ENCODE data around the gene UBA1.

The UBA1 gene

GRCh38 chrX:47197526-47197925 is 3.9 kb downstream of the UBA1 start:
- Histone ChIP-seq H3K4me1 (peaks cover 3% of the 10 kb centered on the region), H3K27me3 (no peaks in the 10 kb centered on the region), H3K36me3 (peaks cover 52% of the 10 kb centered on the region), H3K9me3 (no peaks in the 10 kb centered on the region), H3K4me3 (ENCODE audit: low read depth, low read length) (no peak overlapping the region)
- DNase-seq = no peak
- no peak for TF ChIP-seq CTCF (IDR thresholded peaks at IDR 0.05; ENCODE audit: low read depth, low read length)

- peaks cover 1% of the 10 kb centered on the region for H3K4me1 ChIP-seq
- H3K36me3 ChIP-seq = peaks cover 57% of the 10 kb centered on the region
- no peak overlapping the region for H3K4me3 ChIP-seq (ENCODE audit: low read depth, low read length)
- no peak for TF ChIP-seq CTCF (IDR thresholded peaks at IDR 0.05; ENCODE audit: low read depth, low read length)
- no peak for DNase-seq
- H3K27me3 ChIP-seq = no peaks in the 10 kb centered on the region
- no peaks in the 10 kb centered on the region for H3K9me3 ChIP-seq
These were observed 4.5 kb downstream of the UBA1 start for GRCh38 chrX:47198026-47198686.

DNA sequence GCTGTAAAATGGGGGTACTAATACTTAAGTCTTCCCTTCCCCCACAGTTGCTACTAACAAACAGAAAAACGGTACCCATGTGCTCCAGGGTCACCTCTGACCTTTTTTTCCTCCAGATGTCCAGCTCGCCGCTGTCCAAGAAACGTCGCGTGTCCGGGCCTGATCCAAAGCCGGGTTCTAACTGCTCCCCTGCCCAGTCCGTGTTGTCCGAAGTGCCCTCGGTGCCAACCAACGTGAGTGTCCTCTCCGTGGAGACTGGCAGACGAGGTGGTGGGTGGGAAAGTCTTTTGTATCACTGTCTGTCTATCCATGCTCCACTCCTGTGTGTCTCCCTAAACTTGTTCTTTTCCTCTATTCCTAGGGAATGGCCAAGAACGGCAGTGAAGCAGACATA is 5.1 kb downstream of the UBA1 start:
- DNase-seq = no peak
- no peaks in the 10 kb centered on the region; the same call in 1 of the 2 replicates for H3K4me1 ChIP-seq
- no peaks in the 10 kb centered on the region for H3K27me3 ChIP-seq
- TF ChIP-seq CTCF (IDR thresholded peaks at IDR 0.05; ENCODE audit: low read depth, low read length) = no peak
- no peaks in the 10 kb centered on the region for H3K9me3 ChIP-seq
- peaks cover 59% of the 10 kb centered on the region for H3K36me3 ChIP-seq
- no peak overlapping the region for H3K4me3 ChIP-seq (ENCODE audit: low read depth, low read length)

DNA sequence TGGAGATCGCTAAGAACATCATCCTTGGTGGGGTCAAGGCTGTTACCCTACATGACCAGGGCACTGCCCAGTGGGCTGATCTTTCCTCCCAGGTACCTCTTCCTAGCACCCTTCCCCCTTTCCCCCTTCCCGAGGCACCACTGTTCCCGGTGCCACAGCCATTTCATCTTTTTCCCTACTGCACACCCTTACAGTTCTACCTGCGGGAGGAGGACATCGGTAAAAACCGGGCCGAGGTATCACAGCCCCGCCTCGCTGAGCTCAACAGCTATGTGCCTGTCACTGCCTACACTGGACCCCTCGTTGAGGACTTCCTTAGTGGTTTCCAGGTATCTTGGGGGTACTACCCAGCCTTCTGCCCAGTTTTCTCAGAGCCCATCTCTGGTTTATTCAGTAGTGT is 5.7 kb downstream of the UBA1 start:
- no peak for DNase-seq
- H3K4me3 ChIP-seq (ENCODE audit: low read depth, low read length) = no peak overlapping the region
- H3K36me3 ChIP-seq = peaks cover 57% of the 10 kb centered on the region
- H3K27me3 ChIP-seq = no peaks in the 10 kb centered on the region
- H3K4me1 ChIP-seq = no peaks in the 10 kb centered on the region; the same call in 1 of the 2 replicates
- H3K9me3 ChIP-seq = no peaks in the 10 kb centered on the region
- no peak for TF ChIP-seq CTCF (IDR thresholded peaks at IDR 0.05; ENCODE audit: low read depth, low read length)

GRCh38 chrX:47200385-47201150 is 6.9 kb downstream of the UBA1 start:
- no peak for DNase-seq
- TF ChIP-seq CTCF (IDR thresholded peaks at IDR 0.05; ENCODE audit: low read depth, low read length) = peak; percentile 15; the same call in 1 of the 2 replicates
- peaks cover 68% of the 10 kb centered on the region for H3K36me3 ChIP-seq

More at GRCh38 chrX:47200385-47201150, 6.9 kb downstream of the UBA1 start:
- Histone ChIP-seq H3K4me1 (no peaks in the 10 kb centered on the region; the same call in 1 of the 2 replicates), H3K4me3 (ENCODE audit: low read depth, low read length) (no peak overlapping the region), H3K27me3 (no peaks in the 10 kb centered on the region), H3K9me3 (no peaks in the 10 kb centered on the region)

Measured in BE2C (cell line).